A673 (cell line): Measurements from ENCODE around the gene PELO. TPM values are rescaled to one million over a fixed set of nuclear protein-coding genes. Genes with fewer than 3 reads are reported as not detected.

Experiments used
- BruUV-seq: library from RNA; stranded (reverse); fragments of 400-500 nt; replicated peaks from 2 replicates; lab custom pipeline; 2021; lab: Mats Ljungman, UMichigan
- CTCF ChIA-PET: fragments of 300-600 bp; sonication (Branson Sonifier 250); formaldehyde crosslinking; loops from one replicate; lab custom pipeline; 2022; ENCODE audit warnings: antibody characterized with exemption; lab: Charles Lee
- POLR2A ChIA-PET: fragments of 300-600 bp; sonication (Branson Sonifier 250); formaldehyde crosslinking; loops from one replicate; lab custom pipeline; 2022; ENCODE audit warnings: antibody characterized with exemption; ENCODE audit not compliant: low non-redundant PET; lab: Charles Lee
- DNase-seq: peaks from one replicate; pipeline ENCODE4 v3.0.0-alpha.2; 2015; ENCODE audit warnings: low spot score
- H3K27ac ChIP-seq: fragments of 200-600 bp; sonication (generic); 2 replicates; pipeline ENCODE4 v1.5.1; 2016; ENCODE audit warnings: mixed run types, low read depth, mild to moderate bottlenecking, mixed read lengths, antibody characterized with exemption, low read length; ENCODE audit not compliant: poor library complexity, severe bottlenecking
- H3K27me3 ChIP-seq: fragments of 200-600 bp; sonication (generic); replicated peaks from 2 replicates; pipeline ENCODE4 v1.6.1; 2017; ENCODE audit warnings: mixed run types, low read depth, mild to moderate bottlenecking, mixed read lengths, antibody characterized with exemption, low read length; ENCODE audit not compliant: insufficient read depth, poor library complexity
- H3K36me3 ChIP-seq: fragments of 200-600 bp; sonication (generic); 2 replicates; pipeline ENCODE4 v1.6.1; 2016; ENCODE audit warnings: mixed run types, mild to moderate bottlenecking, mixed read lengths, antibody characterized with exemption, low read length; ENCODE audit not compliant: insufficient read depth, poor library complexity, severe bottlenecking
- H3K4me1 ChIP-seq: fragments of 200-600 bp; sonication (generic); 2 replicates; pipeline ENCODE4 v1.6.1; 2017; ENCODE audit warnings: mixed run types, mild to moderate bottlenecking, mixed read lengths, antibody characterized with exemption, low read length; ENCODE audit not compliant: insufficient read depth, poor library complexity, severe bottlenecking
- H3K4me3 ChIP-seq: fragments of 200-600 bp; sonication (generic); 2 replicates; pipeline ENCODE4 v1.5.1; 2016; ENCODE audit warnings: low read depth, mixed run types, mild to moderate bottlenecking, mixed read lengths, low read length; ENCODE audit not compliant: poor library complexity, severe bottlenecking
- H3K9me3 ChIP-seq: fragments of 200-600 bp; sonication (generic); 2 replicates; pipeline ENCODE4 v1.6.1; 2016; ENCODE audit warnings: mixed run types, low read depth, mild to moderate bottlenecking, mixed read lengths, antibody characterized with exemption, low read length; ENCODE audit not compliant: poor library complexity, severe bottlenecking
- CTCF ChIP-seq: fragments of 300-800, 200-600 bp; sonication (generic); conservative IDR thresholded peaks from 2 replicates; pipeline ENCODE4 v1.5.1; 2017; ENCODE audit warnings: low read depth, mild to moderate bottlenecking, antibody characterized with exemption, low read length, moderate library complexity, mixed read lengths
- EZH2 ChIP-seq: fragments of 200-600 bp; sonication (generic); IDR thresholded peaks from 2 replicates; pipeline ENCODE4 v1.6.1; 2017; ENCODE audit warnings: borderline replicate concordance, low read depth, mild to moderate bottlenecking, mixed read lengths, antibody characterized with exemption, low read length; ENCODE audit not compliant: poor library complexity, severe bottlenecking
- intact Hi-C: fragments of 100-400 bp; cut with micrococcal nuclease; formaldehyde crosslinking; loops from one replicate; pipeline ENCODE4 v1.10.0; 2022; ENCODE audit not compliant: unreplicated experiment
- total RNA-seq: library from RNA; stranded (reverse); gene quantifications from 2 replicates; pipeline ENCODE4 v1.2.3, GENCODE V29; 2021

PELO gene
- total RNA-seq, 1 experiment from 2014 or later: 20.3 TPM

- BruUV-seq: no TSS peak
- Histone ChIP-seq H3K9me3 (no peaks in the 10 kb centered on the region), H3K27ac (no peak overlapping the region), H3K27me3 (no peaks in the 10 kb centered on the region), H3K4me1 (peaks cover 27% of the 10 kb centered on the region), H3K4me3 (no peak overlapping the region), H3K36me3 (no peaks in the 10 kb centered on the region)
- TF ChIP-seq CTCF (no peak), EZH2 (no peak)
- ChIA-PET POLR2A (no interaction called here), CTCF (no interaction called here)
- no peak for DNase-seq
- intact Hi-C loops: no loop called here
Measured at GRCh38 chr5:52746539-52746938, 41.2 kb upstream of the PELO start.

- ChIA-PET POLR2A (no interaction called here), CTCF (no interaction called here)
- no peak for DNase-seq
- H3K27me3 ChIP-seq: no peaks in the 10 kb centered on the region
- no peak overlapping the region for H3K27ac ChIP-seq
- H3K4me1 ChIP-seq: peaks cover 7% of the 10 kb centered on the region
- BruUV-seq: no TSS peak
- H3K4me3 ChIP-seq: no peak overlapping the region
- no peaks in the 10 kb centered on the region for H3K36me3 ChIP-seq
- no peak for TF ChIP-seq CTCF
- TF ChIP-seq EZH2: no peak
- H3K9me3 ChIP-seq: no peaks in the 10 kb centered on the region
- intact Hi-C loops: no loop called here
Measured at GRCh38 chr5:52748590-52748989, 39.1 kb upstream of the PELO start.

- intact Hi-C loops: no loop called here
- CTCF ChIA-PET: no interaction called here
- Histone ChIP-seq H3K4me3 (no peak overlapping the region), H3K27ac (no peak overlapping the region), H3K4me1 (no peaks in the 10 kb centered on the region), H3K9me3 (no peaks in the 10 kb centered on the region), H3K36me3 (no peaks in the 10 kb centered on the region), H3K27me3 (no peaks in the 10 kb centered on the region)
- TF ChIP-seq CTCF (no peak), EZH2 (no peak)
- no peak for DNase-seq
- BruUV-seq: no TSS peak
- POLR2A ChIA-PET: no interaction called here
Measured at GRCh38 chr5:52749666-52750065, 38.0 kb upstream of the PELO start.
